ENCODE data around the gene KCNH2. TPM values are rescaled to one million over a fixed set of nuclear protein-coding genes. Genes with fewer than 3 reads are reported as not detected.

KCNH2 gene
- total and polyA plus RNA-seq, 4 donors: 0.23 to 2.4 (median 0.64) TPM

- H3K4me1 ChIP-seq (ENCODE audit: control insufficient read depth in 1 of 2, insufficient read depth in 2 of 2, low read length in 2 of 2): no peaks in the 10 kb centered on the region
Measured at GRCh38 chr7:150947241-150947745, 30.8 kb downstream of the KCNH2 start.

DNA sequence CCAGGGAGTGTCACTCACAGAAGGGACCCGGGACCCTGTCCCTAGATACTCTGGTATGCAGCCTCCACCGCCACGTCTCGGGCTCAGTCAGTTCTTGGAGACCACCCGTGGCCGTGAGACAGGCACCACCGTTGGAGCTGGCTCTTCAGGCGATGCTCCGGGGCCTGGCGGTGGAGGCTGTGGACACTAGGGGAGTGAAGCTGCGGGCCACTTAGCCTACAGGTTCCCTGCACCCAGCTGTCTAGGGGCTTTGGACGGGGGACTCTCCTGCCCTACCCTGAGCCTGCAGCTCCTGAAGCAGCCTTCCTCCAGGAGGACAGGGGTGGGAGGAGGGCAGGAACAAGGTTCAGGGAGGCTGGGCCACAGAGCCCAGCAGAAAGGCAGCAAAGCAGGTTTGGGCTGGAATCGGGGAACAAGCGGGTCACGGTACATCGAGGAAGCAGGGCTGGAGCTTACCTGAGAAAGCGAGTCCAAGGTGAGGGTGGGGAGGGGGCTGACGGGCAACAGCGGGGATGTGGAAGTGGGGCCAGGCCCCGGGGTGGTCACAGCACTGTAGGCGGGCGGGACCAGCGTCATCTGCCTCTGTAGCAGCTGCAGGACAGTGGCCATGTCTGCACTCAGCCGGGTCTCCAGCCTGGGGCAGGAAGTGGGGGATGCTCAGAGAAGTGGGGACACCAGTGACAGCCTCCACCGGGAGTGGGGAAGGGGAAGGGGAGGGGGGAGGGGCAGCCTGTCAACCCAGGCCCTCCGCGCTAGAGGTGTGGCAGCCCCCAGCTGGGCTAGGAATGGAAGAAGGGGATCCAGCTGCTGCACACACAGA is 31.5 kb downstream of the KCNH2 start:
- H3K4me3 ChIP-seq (ENCODE audit: low read length in 2 of 2): no peak overlapping the region
- H3K9me3 ChIP-seq (ENCODE audit: control insufficient read depth, low read length): no peaks in the 10 kb centered on the region
- WGBS, 2 donors: 86 to 90% methylated on average over 24 to 27 of the region's 27 CpGs
- DNase-seq: peak in 1 of 2 donors; percentile 68
- H3K4me1 ChIP-seq (ENCODE audit: control insufficient read depth in 1 of 2, insufficient read depth in 2 of 2, low read length in 2 of 2): no peaks in the 10 kb centered on the region
- no peak overlapping the region for H3K27ac ChIP-seq (ENCODE audit: low read depth in 1 of 2, low read length in 2 of 2)
- intact Hi-C loops (cut with DNase I): no loop called here
- H3K36me3 ChIP-seq (ENCODE audit: control insufficient read depth in 1 of 2, insufficient read depth in 2 of 2, low read length in 1 of 2): no peaks in the 10 kb centered on the region
- no peaks in the 10 kb centered on the region for H3K27me3 ChIP-seq (ENCODE audit: control insufficient read depth in 1 of 2, insufficient read depth in 2 of 2, low read length in 1 of 2)
- ATAC-seq (ENCODE audit: low FRiP score): no peak

More at GRCh38 chr7:150947241-150947745, 30.8 kb downstream of the KCNH2 start:
- Histone ChIP-seq H3K9me3 (ENCODE audit: control insufficient read depth, low read length) (no peaks in the 10 kb centered on the region), H3K36me3 (ENCODE audit: control insufficient read depth in 1 of 2, insufficient read depth in 2 of 2, low read length in 1 of 2) (no peaks in the 10 kb centered on the region), H3K4me3 (ENCODE audit: low read length in 2 of 2) (no peak overlapping the region), H3K27me3 (ENCODE audit: control insufficient read depth in 1 of 2, insufficient read depth in 2 of 2, low read length in 1 of 2) (no peaks in the 10 kb centered on the region), H3K27ac (ENCODE audit: low read depth in 1 of 2, low read length in 2 of 2) (no peak overlapping the region)
- ATAC-seq (ENCODE audit: low FRiP score) (no peak), DNase-seq (peak in 1 of 2 donors; percentile 75)
- intact Hi-C loops (cut with DNase I): no loop called here
- 36 to 52% methylated on average over 23 to 31 of the region's 31 CpGs for WGBS, 2 donors

GRCh38 chr7:150945853-150946420 is 32.2 kb downstream of the KCNH2 start:
- Histone ChIP-seq H3K36me3 (ENCODE audit: control insufficient read depth in 1 of 2, insufficient read depth in 2 of 2, low read length in 1 of 2) (no peaks in the 10 kb centered on the region), H3K4me1 (ENCODE audit: control insufficient read depth in 1 of 2, insufficient read depth in 2 of 2, low read length in 2 of 2) (no peaks in the 10 kb centered on the region), H3K9me3 (ENCODE audit: control insufficient read depth, low read length) (no peaks in the 10 kb centered on the region), H3K27ac (ENCODE audit: low read depth in 1 of 2, low read length in 2 of 2) (no peak overlapping the region), H3K4me3 (ENCODE audit: low read length in 2 of 2) (no peak overlapping the region), H3K27me3 (ENCODE audit: control insufficient read depth in 1 of 2, insufficient read depth in 2 of 2, low read length in 1 of 2) (no peaks in the 10 kb centered on the region)
- intact Hi-C loops (cut with DNase I): no loop called here
- DNase-seq: peak in 1 of 2 donors; percentile 70
- WGBS, 2 donors: 32 to 40% methylated on average over 17 of the region's 17 CpGs
- ATAC-seq (ENCODE audit: low FRiP score): no peak

DNA sequence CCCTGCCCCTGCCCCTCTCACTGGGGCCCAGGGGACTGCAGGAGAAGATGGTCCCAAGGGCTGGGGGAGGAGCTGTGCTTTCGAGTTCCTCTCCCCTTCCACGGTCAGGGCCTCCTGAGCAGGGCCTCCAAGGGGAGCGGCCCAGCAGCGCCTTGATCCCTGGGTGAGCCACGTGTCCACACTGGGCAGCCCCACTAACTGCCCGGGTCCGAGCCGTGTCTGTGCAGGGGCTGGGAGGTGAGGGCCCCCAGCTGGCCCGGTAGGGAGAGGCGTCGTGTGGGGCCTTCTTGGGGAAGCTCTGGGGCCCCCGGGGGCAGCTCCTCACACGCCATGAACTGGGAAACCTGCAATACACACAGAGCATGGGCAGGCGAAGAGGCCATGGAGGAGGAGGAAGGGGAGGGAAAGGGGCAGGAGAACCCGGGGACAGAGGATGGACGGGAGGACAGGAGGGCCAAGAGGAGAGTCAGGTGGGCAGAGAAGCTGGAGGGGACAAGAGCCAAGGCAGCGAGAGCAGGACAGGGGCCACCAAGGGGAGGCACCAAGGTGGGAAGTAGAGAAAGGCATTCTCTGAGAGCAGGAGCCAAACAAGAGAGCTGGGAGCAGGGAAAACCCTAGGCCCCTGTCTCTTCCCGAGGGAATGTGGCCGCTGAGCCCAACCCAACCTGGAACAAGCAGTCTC is 32.8 kb downstream of the KCNH2 start:
- Histone ChIP-seq H3K4me3 (ENCODE audit: low read length in 2 of 2) (no peak overlapping the region), H3K9me3 (ENCODE audit: control insufficient read depth, low read length) (no peaks in the 10 kb centered on the region), H3K4me1 (ENCODE audit: control insufficient read depth in 1 of 2, insufficient read depth in 2 of 2, low read length in 2 of 2) (no peaks in the 10 kb centered on the region), H3K27ac (ENCODE audit: low read depth in 1 of 2, low read length in 2 of 2) (no peak overlapping the region), H3K27me3 (ENCODE audit: control insufficient read depth in 1 of 2, insufficient read depth in 2 of 2, low read length in 1 of 2) (no peaks in the 10 kb centered on the region), H3K36me3 (ENCODE audit: control insufficient read depth in 1 of 2, insufficient read depth in 2 of 2, low read length in 1 of 2) (no peaks in the 10 kb centered on the region)
- DNase-seq: peak in 1 of 2 donors; percentile 62
- no peak for ATAC-seq (ENCODE audit: low FRiP score)
- intact Hi-C loops (cut with DNase I): no loop called here
- 69 to 71% methylated on average over 19 of the region's 19 CpGs for WGBS, 2 donors

GRCh38 chr7:150944066-150945042 is 33.8 kb downstream of the KCNH2 start:
- no peaks in the 10 kb centered on the region for H3K27me3 ChIP-seq (ENCODE audit: control insufficient read depth in 1 of 2, insufficient read depth in 2 of 2, low read length in 1 of 2)
- H3K4me3 ChIP-seq (ENCODE audit: low read length in 2 of 2): no peak overlapping the region
- DNase-seq (peak in 1 of 2 donors; percentile 62), ATAC-seq (ENCODE audit: low FRiP score) (no peak)
- WGBS, 2 donors: 96 to 99% methylated on average over 6 of the region's 6 CpGs
- no peaks in the 10 kb centered on the region for H3K9me3 ChIP-seq (ENCODE audit: control insufficient read depth, low read length)
- H3K36me3 ChIP-seq (ENCODE audit: control insufficient read depth in 1 of 2, insufficient read depth in 2 of 2, low read length in 1 of 2): no peaks in the 10 kb centered on the region
- H3K4me1 ChIP-seq (ENCODE audit: control insufficient read depth in 1 of 2, insufficient read depth in 2 of 2, low read length in 2 of 2): no peaks in the 10 kb centered on the region
- no peak overlapping the region for H3K27ac ChIP-seq (ENCODE audit: low read depth in 1 of 2, low read length in 2 of 2)
- intact Hi-C loops (cut with DNase I): no loop called here

- peak in 1 of 2 donors; percentile 37 for DNase-seq
- H3K27me3 ChIP-seq (ENCODE audit: control insufficient read depth in 1 of 2, insufficient read depth in 2 of 2, low read length in 1 of 2): no peaks in the 10 kb centered on the region
- H3K4me3 ChIP-seq (ENCODE audit: low read length in 2 of 2): no peak overlapping the region
- H3K4me1 ChIP-seq (ENCODE audit: control insufficient read depth in 1 of 2, insufficient read depth in 2 of 2, low read length in 2 of 2): no peaks in the 10 kb centered on the region
- no peak overlapping the region for H3K27ac ChIP-seq (ENCODE audit: low read depth in 1 of 2, low read length in 2 of 2)
- H3K9me3 ChIP-seq (ENCODE audit: control insufficient read depth, low read length): no peaks in the 10 kb centered on the region
- ATAC-seq (ENCODE audit: low FRiP score): no peak
- H3K36me3 ChIP-seq (ENCODE audit: control insufficient read depth in 1 of 2, insufficient read depth in 2 of 2, low read length in 1 of 2): no peaks in the 10 kb centered on the region
- 97% methylated on average over 6 of the region's 6 CpGs for WGBS, 2 donors
- intact Hi-C loops (cut with DNase I): no loop called here
Measured at GRCh38 chr7:150943453-150943814, 34.7 kb downstream of the KCNH2 start.

GRCh38 chr7:150942591-150943452 is 35.3 kb downstream of the KCNH2 start:
- WGBS, 2 donors: 82 to 84% methylated on average over 12 to 13 of the region's 13 CpGs
- peak in 1 of 2 donors; percentile 60 for DNase-seq
- Histone ChIP-seq H3K4me1 (ENCODE audit: control insufficient read depth in 1 of 2, insufficient read depth in 2 of 2, low read length in 2 of 2) (no peaks in the 10 kb centered on the region), H3K27me3 (ENCODE audit: control insufficient read depth in 1 of 2, insufficient read depth in 2 of 2, low read length in 1 of 2) (no peaks in the 10 kb centered on the region), H3K4me3 (ENCODE audit: low read length in 2 of 2) (no peak overlapping the region), H3K36me3 (ENCODE audit: control insufficient read depth in 1 of 2, insufficient read depth in 2 of 2, low read length in 1 of 2) (no peaks in the 10 kb centered on the region), H3K27ac (ENCODE audit: low read depth in 1 of 2, low read length in 2 of 2) (no peak overlapping the region), H3K9me3 (ENCODE audit: control insufficient read depth, low read length) (no peaks in the 10 kb centered on the region)
- no peak for ATAC-seq (ENCODE audit: low FRiP score)
- intact Hi-C loops (cut with DNase I): no loop called here
